Smooth muscle cell of the pulmonary artery (primary cell): ENCODE measurements around the gene DENND1A. TPM values are rescaled to one million over a fixed set of nuclear protein-coding genes. Genes with fewer than 3 reads are reported as not detected.

ENCODE experiments used
- total RNA-seq: library from RNA; depleted of rRNA; stranded (reverse); fragments of >200 nt; gene quantifications from 2 replicates; pipeline ENCODE4 v1.2.3, GENCODE V29; 2014

The DENND1A gene
- total RNA-seq: 20.0 and 23.6 TPM in 2 replicates

GRCh38 chr9:123929870-123930831, at the start of gene DENND1A:
TSS of gene DENND1A (minus strand) at chr9:123930126. CDS start at chr9:123929905, 221 bp downstream.

GRCh38 chr9:123355761-123356431, 574.0 kb downstream of the DENND1A start, which contains the start of gene CRB2:
TSS of gene CRB2 (plus strand) at chr9:123356197. CDS start at chr9:123356261, 64 bp downstream.

Other genes with a start within 250 kb of the DENND1A start
- not detected in 2 replicates for gene LHX2, start 81.6 kb upstream of the DENND1A start, total RNA-seq